ENCODE measurements around the gene RAB3A.
A peak's percentile ranks its signal among the peaks of the same experiment; 100 is the strongest.

Gene RAB3A

DNA sequence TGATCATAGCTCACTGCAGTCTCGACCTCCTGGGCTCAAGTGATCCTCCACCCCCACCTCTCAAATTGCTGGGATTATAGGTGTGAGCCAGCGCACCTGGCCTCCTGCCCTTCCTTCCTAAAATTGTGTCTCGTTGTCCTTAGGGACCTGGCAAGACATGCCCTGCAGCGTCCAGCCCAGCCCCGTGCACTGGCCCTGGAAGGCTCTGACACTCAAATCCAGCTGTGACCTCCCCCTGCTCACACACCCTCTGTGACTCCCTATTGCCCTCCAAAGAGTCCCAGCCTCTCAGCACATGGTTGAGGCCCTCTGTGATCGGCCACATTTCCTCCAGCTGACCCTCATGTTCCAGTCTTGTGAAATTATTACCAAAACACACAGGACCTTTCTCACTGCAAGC lies 5.9 kb downstream of the RAB3A start:
- Mint-ChIP-seq H3K36me3 (ENCODE audit: low read depth) (peaks cover 82% of the 10 kb centered on the region), H3K27me3 (peaks cover 4% of the 10 kb centered on the region), H3K9me3 (no peaks in the 10 kb centered on the region)

DNA sequence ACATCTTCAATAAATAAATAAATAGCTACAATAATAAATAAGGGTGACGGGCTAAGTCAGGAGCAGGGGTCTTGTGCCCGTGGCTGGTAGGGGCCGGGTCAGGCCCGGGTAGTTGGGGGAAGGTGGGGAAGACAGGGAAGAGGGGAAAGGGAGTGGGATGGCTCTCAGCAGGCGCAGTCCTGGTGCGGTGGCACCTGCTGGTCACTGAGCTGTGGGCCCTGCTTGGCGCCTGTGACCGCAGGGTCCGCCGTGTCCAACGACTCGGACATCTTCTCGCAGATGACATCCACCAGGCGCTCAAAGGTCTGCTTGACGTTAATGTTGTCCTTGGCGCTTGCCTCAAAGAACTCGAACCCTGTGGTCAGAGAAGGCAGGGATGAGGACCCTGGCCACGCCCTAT lies 6.5 kb downstream of the RAB3A start:
- Mint-ChIP-seq H3K27me3 (peaks cover 4% of the 10 kb centered on the region), H3K9me3 (no peaks in the 10 kb centered on the region), H3K36me3 (ENCODE audit: low read depth) (peaks cover 80% of the 10 kb centered on the region), H3K4me3 (no peak overlapping the region), H3K27ac (no peak overlapping the region), H3K4me1 (ENCODE audit: low read depth) (peaks cover 23% of the 10 kb centered on the region)
- intact Hi-C loops (cut with micrococcal nuclease) = no loop called here

More for the DNA sequence above, 5.9 kb downstream of the RAB3A start:
- intact Hi-C loops (cut with micrococcal nuclease) = no loop called here
- Mint-ChIP-seq H3K4me3 (no peak overlapping the region), H3K4me1 (ENCODE audit: low read depth) (peaks cover 29% of the 10 kb centered on the region), H3K27ac (no peak overlapping the region)

DNA sequence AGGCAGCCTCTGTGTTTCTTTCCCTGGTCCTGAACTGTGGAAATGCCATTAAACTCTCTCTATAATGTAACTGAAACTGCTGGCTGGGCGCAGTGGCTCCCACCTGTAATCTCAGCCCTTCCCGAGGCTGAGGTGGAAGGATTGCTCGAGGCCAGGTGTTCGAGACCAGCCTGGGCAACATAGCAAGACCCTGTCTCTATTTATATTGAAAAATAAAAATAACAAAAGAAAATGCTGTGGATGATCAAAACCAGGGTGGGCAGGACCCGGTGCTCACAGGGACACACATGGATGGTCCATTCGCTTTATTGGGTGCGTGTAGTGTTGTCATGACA lies 7.4 kb downstream of the RAB3A start:
- Mint-ChIP-seq H3K4me1 (ENCODE audit: low read depth) (peaks cover 17% of the 10 kb centered on the region), H3K27ac (peak overlapping the region; percentile 22), H3K4me3 (no peak overlapping the region), H3K27me3 (no peaks in the 10 kb centered on the region), H3K36me3 (ENCODE audit: low read depth) (peaks cover 72% of the 10 kb centered on the region), H3K9me3 (no peaks in the 10 kb centered on the region)
- intact Hi-C loops (cut with micrococcal nuclease) = no loop called here

DNA sequence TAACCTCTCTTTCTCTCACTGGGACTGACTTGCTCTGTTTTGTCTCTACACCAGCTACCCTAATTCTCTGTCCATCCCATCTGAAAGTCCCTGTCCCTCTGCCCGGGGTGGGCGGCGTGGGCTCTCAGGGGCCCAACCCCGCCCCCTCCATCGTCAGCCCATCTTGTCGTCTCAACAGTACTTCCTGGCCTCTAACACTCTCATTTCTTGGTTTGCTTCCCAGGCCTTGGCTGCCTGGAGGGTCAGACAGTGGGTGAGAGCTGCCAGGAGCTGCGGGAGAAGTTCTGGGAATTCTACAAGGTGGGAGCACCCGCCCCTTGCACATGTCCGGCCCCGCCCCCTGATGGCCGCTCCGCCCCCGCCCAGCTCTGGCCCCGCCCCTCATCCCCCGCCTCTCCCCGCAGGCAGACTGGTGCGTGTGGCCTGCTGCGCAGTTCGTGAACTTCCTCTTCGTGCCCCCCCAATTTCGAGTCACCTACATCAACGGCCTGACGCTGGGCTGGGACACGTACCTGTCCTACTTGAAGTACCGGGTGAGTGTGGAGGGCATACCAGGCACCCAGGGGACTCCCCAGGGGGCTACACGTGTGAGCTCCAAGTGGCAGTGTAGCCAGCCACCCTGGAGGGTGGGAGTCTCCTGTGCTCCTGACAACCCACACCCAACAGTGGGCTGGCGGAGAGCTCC lies 9.1 kb downstream of the RAB3A start:
- Mint-ChIP-seq H3K27ac (peak overlapping the region; percentile 92), H3K4me3 (peak overlapping the region; percentile 86), H3K4me1 (ENCODE audit: low read depth) (peaks cover 17% of the 10 kb centered on the region), H3K9me3 (no peaks in the 10 kb centered on the region), H3K36me3 (ENCODE audit: low read depth) (peaks cover 60% of the 10 kb centered on the region), H3K27me3 (no peaks in the 10 kb centered on the region)
- intact Hi-C loops (cut with micrococcal nuclease) = no loop called here

DNA sequence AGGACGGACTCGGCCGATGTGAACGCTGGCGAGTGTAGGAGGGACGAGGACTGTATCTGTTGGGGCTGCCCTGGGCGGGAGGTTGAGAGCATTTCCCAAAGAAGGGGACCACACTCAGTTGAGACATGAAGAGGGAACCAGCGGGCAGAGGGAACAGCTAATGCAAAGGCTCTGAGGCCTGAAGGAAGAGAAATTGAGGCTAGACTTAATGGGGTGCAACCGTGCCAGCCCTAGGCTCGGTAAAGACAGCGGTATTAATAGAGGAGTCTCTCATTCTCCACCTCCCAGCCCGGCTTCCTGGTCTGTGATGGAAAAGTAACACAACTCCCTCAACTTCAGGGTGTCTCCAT lies 9.7 kb downstream of the RAB3A start:
- intact Hi-C loops (cut with micrococcal nuclease) = no loop called here
- peak overlapping the region; percentile 92 for H3K27ac Mint-ChIP-seq

DNA sequence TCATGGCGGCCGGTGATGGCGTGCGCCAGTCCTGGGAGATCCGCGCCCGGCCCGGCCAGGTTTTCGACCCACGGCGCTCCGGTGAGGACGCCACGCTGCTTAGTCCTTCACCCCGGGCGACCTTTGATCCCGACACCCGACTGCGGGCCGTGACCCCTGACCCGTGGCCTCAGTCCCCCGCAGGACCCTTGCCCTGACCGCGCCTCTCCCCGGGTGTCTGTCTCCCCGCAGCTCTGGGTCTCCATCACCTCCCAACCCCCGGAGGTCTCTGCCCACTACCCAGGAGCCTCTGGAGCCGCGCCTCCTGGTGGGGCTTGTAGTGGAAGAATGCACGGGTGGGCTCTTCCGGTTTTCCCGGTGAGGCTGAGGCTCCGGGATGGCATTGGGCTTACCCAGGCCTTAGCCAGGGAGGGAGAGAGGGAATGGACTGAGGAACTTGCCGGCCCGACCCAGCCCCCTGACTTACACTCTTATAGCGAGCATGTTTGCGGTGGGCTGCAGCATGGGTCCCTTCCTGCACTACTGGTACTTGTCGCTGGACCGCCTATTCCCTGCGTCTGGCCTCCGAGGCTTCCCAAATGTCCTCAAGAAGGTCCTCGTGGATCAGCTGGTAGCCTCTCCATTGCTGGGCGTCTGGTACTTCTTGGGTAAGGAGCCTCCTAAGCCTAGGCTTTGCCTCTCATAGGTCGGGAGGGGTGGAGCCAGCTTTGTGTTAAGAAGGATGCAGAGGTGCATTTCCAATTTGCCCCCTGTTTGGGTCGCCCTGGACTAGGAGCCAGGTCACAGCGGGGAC lies 10.3 kb downstream of the RAB3A start:
- intact Hi-C loops (cut with micrococcal nuclease) = loop anchor here (2.0 kb wide), 1 partner anchor 21 kb away; the partner anchor contains the start of gene IFI30
- Mint-ChIP-seq H3K4me3 (peak overlapping the region; percentile 86), H3K36me3 (ENCODE audit: low read depth) (peaks cover 49% of the 10 kb centered on the region), H3K27me3 (no peaks in the 10 kb centered on the region), H3K27ac (peak overlapping the region; percentile 92), H3K9me3 (no peaks in the 10 kb centered on the region), H3K4me1 (ENCODE audit: low read depth) (peaks cover 17% of the 10 kb centered on the region)

More for the DNA sequence above, 9.7 kb downstream of the RAB3A start:
- H3K36me3 Mint-ChIP-seq (ENCODE audit: low read depth) = peaks cover 55% of the 10 kb centered on the region
- H3K27me3 Mint-ChIP-seq = no peaks in the 10 kb centered on the region
- H3K4me1 Mint-ChIP-seq (ENCODE audit: low read depth) = peaks cover 17% of the 10 kb centered on the region
- H3K4me3 Mint-ChIP-seq = peak overlapping the region; percentile 86
- H3K9me3 Mint-ChIP-seq = no peaks in the 10 kb centered on the region

DNA sequence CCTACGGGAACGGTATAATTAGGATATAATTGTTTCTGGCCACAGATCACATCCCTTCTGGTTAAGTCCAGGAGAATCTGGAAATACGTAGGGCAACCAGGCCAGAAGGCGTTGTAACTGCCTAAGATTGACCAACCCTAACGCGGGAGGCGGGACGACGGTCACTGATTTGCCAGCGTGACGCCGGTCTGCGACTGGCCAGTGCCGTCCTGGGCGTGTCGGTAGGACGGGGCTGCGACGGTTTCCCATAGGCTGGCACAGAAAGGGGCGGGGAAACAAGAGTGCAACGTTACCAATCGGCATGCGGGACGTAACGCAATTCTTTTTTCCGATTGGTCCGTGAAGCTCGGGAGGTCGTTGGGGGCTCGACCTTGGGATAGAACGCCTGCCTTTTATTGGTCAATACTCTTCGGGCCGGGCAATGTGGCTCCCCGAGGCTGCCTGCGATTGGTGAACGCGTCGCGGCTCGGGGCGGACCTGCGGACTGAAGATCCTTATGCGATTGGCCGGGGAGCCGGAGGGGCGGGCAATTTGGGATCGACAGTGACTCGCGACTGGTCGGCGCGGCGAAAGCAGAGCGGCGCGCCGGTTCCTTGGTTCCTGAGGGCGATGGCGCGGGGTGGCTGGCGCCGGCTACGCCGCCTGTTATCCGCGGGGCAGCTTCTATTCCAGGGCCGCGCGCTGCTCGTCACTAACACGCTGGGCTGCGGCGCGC lies 11.0 kb downstream of the RAB3A start, which contains the start of gene MPV17L2:
Gene MPV17L2, plus strand, starts transcription at position 546 of the 715 bp plus-strand sequence. Its CDS starts 64 bp downstream, at position 610.
- Mint-ChIP-seq H3K9me3 (no peaks in the 10 kb centered on the region), H3K27me3 (no peaks in the 10 kb centered on the region), H3K4me3 (peak within 1 kb of the TSS; percentile 86), H3K27ac (peak within 1 kb of the TSS; percentile 92), H3K4me1 (ENCODE audit: low read depth) (peaks cover 17% of the 10 kb centered on the region), H3K36me3 (ENCODE audit: low read depth) (peaks cover 41% of the 10 kb centered on the region)
- intact Hi-C loops (cut with micrococcal nuclease) = loop anchor here (1.0 to 2.0 kb wide), 2 partner anchors 11 to 20 kb away; partner anchors contain the start of genes IFI30 and RAB3A

DNA sequence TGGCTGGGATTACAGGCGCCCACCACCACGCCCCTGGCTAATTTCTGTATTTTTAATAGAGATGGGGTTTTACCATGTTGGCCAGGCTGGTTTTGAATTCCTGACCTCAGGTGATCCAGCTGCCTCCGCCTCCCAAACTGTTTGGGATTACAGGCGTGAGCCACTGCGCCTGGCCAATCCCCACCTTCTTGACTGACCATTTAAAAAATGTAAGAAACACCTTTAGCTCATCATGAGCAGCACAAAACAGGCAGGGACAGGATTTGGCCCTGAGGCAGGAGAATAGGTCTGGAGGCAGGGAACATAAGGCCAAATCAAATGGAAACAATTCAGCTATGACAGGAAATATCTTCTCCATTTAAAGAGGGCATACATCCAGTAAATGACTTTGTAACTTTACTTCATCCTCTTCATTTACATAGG lies 12.2 kb downstream of the RAB3A start:
- intact Hi-C loops (cut with micrococcal nuclease) = loop anchor here (1.0 to 2.0 kb wide), 2 partner anchors 13 to 19 kb away; partner anchors contain the start of genes IFI30 and RAB3A
- Mint-ChIP-seq H3K9me3 (no peaks in the 10 kb centered on the region), H3K4me1 (ENCODE audit: low read depth) (peaks cover 17% of the 10 kb centered on the region), H3K4me3 (peak overlapping the region; percentile 86), H3K27ac (peak overlapping the region; percentile 92), H3K36me3 (ENCODE audit: low read depth) (peaks cover 30% of the 10 kb centered on the region), H3K27me3 (no peaks in the 10 kb centered on the region)

DNA sequence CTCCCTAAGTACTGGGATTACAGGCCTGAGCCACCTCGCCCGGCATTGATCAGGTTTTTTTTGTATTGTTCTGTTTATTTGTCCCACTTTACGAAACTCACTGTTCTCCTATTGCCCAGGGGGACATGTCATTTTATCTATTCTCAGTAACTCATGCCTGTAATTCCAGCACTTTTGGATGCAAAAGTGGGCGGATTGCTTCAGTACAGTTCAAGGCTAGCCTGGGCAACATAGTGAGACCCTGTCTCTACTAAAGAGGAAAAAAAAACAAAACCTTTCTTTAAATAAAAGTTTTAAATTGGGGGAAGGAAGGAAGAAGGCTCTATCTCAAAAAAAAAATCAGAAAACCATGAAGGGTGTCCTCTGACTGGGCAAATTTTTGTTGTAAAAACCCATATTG lies 13.6 kb downstream of the RAB3A start:
- H3K4me1 Mint-ChIP-seq (ENCODE audit: low read depth) = peaks cover 17% of the 10 kb centered on the region
- no peaks in the 10 kb centered on the region for H3K27me3 Mint-ChIP-seq
- peaks cover 16% of the 10 kb centered on the region for H3K36me3 Mint-ChIP-seq (ENCODE audit: low read depth)
- H3K27ac Mint-ChIP-seq = peak overlapping the region; percentile 46
- H3K4me3 Mint-ChIP-seq = no peak overlapping the region
- intact Hi-C loops (cut with micrococcal nuclease) = no loop called here
- no peaks in the 10 kb centered on the region for H3K9me3 Mint-ChIP-seq

DNA sequence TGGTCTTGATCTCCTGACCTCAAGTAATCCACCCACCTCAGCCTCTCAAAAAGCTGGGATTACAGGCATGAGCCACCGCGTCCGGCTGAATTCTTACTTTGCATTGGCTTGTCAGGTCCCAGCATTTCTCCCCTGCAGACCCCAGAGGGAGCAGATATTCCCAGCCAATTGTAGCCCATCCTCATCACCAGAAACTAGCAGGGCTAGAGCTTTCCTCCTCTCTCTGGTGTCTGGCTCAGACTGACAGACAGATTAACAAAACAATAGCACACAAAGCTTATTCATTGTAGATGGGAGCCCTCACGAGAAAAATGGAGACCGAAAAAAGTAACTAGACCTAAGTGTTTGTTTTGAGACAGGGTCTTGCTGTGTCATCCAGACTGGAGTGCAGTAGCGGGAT lies 18.3 kb downstream of the RAB3A start:
- no peaks in the 10 kb centered on the region for H3K9me3 Mint-ChIP-seq
- intact Hi-C loops (cut with micrococcal nuclease) = no loop called here
- no peak overlapping the region for H3K4me3 Mint-ChIP-seq
- no peaks in the 10 kb centered on the region for H3K36me3 Mint-ChIP-seq (ENCODE audit: low read depth)
- H3K27me3 Mint-ChIP-seq = no peaks in the 10 kb centered on the region
- H3K27ac Mint-ChIP-seq = no peak overlapping the region
- H3K4me1 Mint-ChIP-seq (ENCODE audit: low read depth) = peaks cover 10% of the 10 kb centered on the region

DNA sequence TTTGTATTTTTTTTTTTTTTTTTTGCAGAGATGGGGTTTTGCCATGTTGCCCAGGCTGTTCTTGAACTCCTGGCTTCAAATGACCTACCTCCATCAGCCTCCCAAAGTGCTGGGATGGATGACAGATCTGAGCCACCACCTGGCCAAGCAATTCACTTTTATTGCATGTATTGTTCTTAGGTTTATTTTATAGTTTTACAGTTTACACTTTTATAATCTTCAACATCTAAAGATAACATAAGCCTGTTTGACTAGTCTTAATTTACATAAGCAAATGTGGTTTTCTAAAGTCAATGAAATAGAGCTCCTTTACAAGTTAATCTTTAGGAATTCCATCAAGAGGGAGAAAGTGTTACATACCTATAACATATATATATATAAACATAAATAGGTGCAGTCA lies 20.3 kb downstream of the RAB3A start:
- H3K4me3 Mint-ChIP-seq = no peak overlapping the region
- H3K4me1 Mint-ChIP-seq (ENCODE audit: low read depth) = peaks cover 26% of the 10 kb centered on the region

DNA sequence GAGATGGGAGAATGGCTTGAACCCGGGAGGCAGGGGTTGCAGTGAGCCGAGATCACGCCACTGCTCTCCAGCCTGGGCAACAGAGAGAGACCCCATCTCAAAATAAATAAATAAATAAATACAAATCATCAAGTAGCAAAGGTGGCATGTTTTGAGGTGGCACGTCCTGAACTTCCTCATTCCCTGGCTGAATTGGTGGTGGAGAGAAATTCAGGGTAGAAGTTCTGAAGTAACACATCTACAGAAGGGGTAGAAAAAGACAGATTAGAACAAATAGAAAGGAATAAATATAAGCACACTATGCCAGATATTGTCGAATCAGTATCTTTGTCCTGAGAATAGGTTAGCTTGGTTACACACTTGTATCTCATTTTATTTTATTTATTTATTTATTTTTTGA lies 23.9 kb downstream of the RAB3A start:
- H3K27ac Mint-ChIP-seq = peak overlapping the region; percentile 78

More for the DNA sequence above, 20.3 kb downstream of the RAB3A start:
- intact Hi-C loops (cut with micrococcal nuclease) = no loop called here
- Mint-ChIP-seq H3K27ac (no peak overlapping the region), H3K27me3 (no peaks in the 10 kb centered on the region), H3K9me3 (no peaks in the 10 kb centered on the region), H3K36me3 (ENCODE audit: low read depth) (peaks cover 11% of the 10 kb centered on the region)

DNA sequence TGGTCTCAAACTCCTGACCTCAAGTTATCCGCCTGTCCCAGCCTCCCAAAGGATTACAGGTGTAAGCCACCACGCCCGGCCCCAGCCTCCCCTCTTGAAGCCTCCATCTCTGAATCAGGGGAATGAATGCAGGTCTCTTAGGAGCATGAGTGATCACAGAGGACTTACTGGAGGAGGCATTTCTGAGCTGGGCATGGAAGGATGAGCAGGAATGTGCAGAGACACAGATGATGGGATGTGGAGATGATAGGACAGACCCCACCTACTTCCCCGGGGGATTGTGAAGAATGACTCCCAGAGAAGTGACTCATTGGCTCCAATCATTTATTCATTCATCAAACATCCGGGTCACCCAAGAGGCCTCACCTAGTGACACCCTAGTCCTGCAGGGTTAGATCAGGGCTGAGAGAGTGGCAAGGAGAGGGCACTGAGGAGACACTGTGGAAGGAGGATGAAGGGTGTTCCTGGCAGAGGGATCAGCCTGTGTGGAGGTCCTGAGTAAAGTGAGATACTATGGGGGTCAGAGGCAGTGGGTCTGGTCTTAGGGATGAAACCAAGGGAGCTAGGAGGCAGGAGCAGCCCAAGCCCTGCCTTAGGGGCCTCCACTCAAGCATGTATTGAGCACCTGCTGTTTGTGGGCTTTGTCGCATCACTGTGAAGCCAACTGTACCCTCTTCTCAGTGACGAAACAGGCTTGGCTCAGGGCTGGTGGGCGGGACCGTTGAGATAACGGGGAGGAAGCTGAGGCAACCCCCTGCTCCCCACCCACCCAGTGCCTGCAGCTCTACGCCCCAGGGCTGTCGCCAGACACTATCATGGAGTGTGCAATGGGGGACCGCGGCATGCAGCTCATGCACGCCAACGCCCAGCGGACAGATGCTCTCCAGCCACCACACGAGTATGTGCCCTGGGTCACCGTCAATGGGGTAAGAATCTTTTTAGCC lies 27.2 kb downstream of the RAB3A start:
- Mint-ChIP-seq H3K4me3 (peak overlapping the region; percentile 96), H3K4me1 (ENCODE audit: low read depth) (peaks cover 76% of the 10 kb centered on the region), H3K9me3 (no peaks in the 10 kb centered on the region), H3K36me3 (ENCODE audit: low read depth) (peaks cover 65% of the 10 kb centered on the region), H3K27me3 (no peaks in the 10 kb centered on the region), H3K27ac (peak overlapping the region; percentile 61)
- intact Hi-C loops (cut with micrococcal nuclease) = loop anchor here (10.0 kb wide), 1 partner anchor 172 kb away; the partner anchor contains the start of gene ARRDC2

More for the DNA sequence above, 23.9 kb downstream of the RAB3A start:
- Mint-ChIP-seq H3K27me3 (no peaks in the 10 kb centered on the region), H3K9me3 (no peaks in the 10 kb centered on the region), H3K4me3 (peak overlapping the region; percentile 30), H3K36me3 (ENCODE audit: low read depth) (peaks cover 46% of the 10 kb centered on the region), H3K4me1 (ENCODE audit: low read depth) (peaks cover 58% of the 10 kb centered on the region)
- intact Hi-C loops (cut with micrococcal nuclease) = loop anchor here (10.0 kb wide), 1 partner anchor 175 kb away; the partner anchor contains the start of gene ARRDC2
